Progenitor cell of endocrine pancreas (in vitro differentiated cells): ENCODE measurements around the gene NPEPL1. TPM values are rescaled to one million over a fixed set of nuclear protein-coding genes. Genes with fewer than 3 reads are reported as not detected.

Source experiments
- DNase-seq: peaks from one replicate; pipeline ENCODE4 v3.0.0; 2021; ENCODE audit warnings: low spot score; ENCODE audit not compliant: unreplicated experiment
- H3K27ac Mint-ChIP-seq: 2 replicates; pipeline ENCODE4 v1.8.0; 2021; ENCODE audit warnings: mild to moderate bottlenecking, moderate library complexity, mixed read lengths
- H3K27me3 Mint-ChIP-seq: 2 replicates; pipeline ENCODE4 v1.8.0; 2021; ENCODE audit warnings: mixed read lengths
- H3K36me3 Mint-ChIP-seq: 2 replicates; pipeline ENCODE4 v1.8.0; 2022; ENCODE audit warnings: mixed read lengths; ENCODE audit not compliant: insufficient read depth
- H3K4me1 Mint-ChIP-seq: 2 replicates; pipeline ENCODE4 v1.8.0; 2021; ENCODE audit warnings: low read depth, mixed read lengths
- H3K4me3 Mint-ChIP-seq: 2 replicates; pipeline ENCODE4 v1.8.0; 2021; ENCODE audit warnings: low read depth, mild to moderate bottlenecking, moderate library complexity, mixed read lengths
- H3K9me3 Mint-ChIP-seq: 2 replicates; pipeline ENCODE4 v1.8.0; 2021; ENCODE audit warnings: low read depth, mixed read lengths
- CTCF ChIP-seq: fragments of 200-600 bp; sonication (generic); IDR thresholded peaks from one replicate; pipeline ENCODE4 v1.5.0; 2021; ENCODE audit warnings: antibody characterized with exemption, mild to moderate bottlenecking; ENCODE audit not compliant: unreplicated experiment
- total RNA-seq: library from RNA; stranded (reverse); gene quantifications from 2 replicates; pipeline ENCODE4 v1.2.1, GENCODE V29; 2021

Gene NPEPL1
- total RNA-seq, 1 donor from 2014 or later = 55.4 TPM

DNA sequence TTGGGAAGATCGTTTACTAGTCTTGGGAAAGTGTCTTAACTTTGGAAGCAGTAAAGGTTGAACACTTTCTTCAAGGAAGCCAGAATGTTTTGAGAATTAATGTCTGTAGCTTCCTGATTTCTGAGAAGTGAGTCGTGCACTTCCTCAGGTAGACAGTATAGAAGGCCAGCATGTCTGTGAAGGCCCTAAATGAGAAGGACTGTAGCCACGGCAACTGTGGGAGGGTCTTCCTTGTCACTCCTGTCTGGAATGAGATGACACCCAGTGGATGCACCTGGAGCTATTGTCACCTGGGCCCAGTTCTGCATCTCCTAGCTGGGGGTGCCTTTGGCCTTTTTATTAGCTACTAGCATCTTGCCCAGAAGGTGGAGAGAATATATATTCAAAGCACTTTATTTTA, 32.8 kb upstream of the NPEPL1 start:
- Mint-ChIP-seq H3K4me3 (no peak overlapping the region), H3K9me3 (no peaks in the 10 kb centered on the region), H3K36me3 (peaks cover 10% of the 10 kb centered on the region), H3K4me1 (peaks cover 34% of the 10 kb centered on the region), H3K27me3 (no peaks in the 10 kb centered on the region), H3K27ac (no peak overlapping the region)
- TF ChIP-seq CTCF = no peak
- no peak for DNase-seq

- no peak for DNase-seq
- no peak for TF ChIP-seq CTCF
- peak overlapping the region; percentile 88 for H3K27ac Mint-ChIP-seq
- peaks cover 28% of the 10 kb centered on the region for H3K4me1 Mint-ChIP-seq
- H3K27me3 Mint-ChIP-seq = no peaks in the 10 kb centered on the region
- peaks cover 10% of the 10 kb centered on the region for H3K36me3 Mint-ChIP-seq
- no peak overlapping the region for H3K4me3 Mint-ChIP-seq
- no peaks in the 10 kb centered on the region for H3K9me3 Mint-ChIP-seq
Measured at GRCh38 chr20:58660855-58661597, 31.6 kb upstream of the NPEPL1 start.

- Mint-ChIP-seq H3K36me3 (peaks cover 13% of the 10 kb centered on the region), H3K27ac (peak overlapping the region; percentile 88), H3K9me3 (no peaks in the 10 kb centered on the region), H3K4me3 (no peak overlapping the region), H3K4me1 (peaks cover 23% of the 10 kb centered on the region), H3K27me3 (no peaks in the 10 kb centered on the region)
- no peak for TF ChIP-seq CTCF
- no peak for DNase-seq
Measured at GRCh38 chr20:58661598-58662473, 30.8 kb upstream of the NPEPL1 start.

GRCh38 chr20:58664331-58664730, 28.3 kb upstream of the NPEPL1 start:
- DNase-seq = no peak
- H3K4me3 Mint-ChIP-seq = no peak overlapping the region
- H3K36me3 Mint-ChIP-seq = peaks cover 15% of the 10 kb centered on the region
- no peaks in the 10 kb centered on the region for H3K9me3 Mint-ChIP-seq
- no peaks in the 10 kb centered on the region for H3K27me3 Mint-ChIP-seq
- peaks cover 8% of the 10 kb centered on the region for H3K4me1 Mint-ChIP-seq
- H3K27ac Mint-ChIP-seq = no peak overlapping the region
- no peak for TF ChIP-seq CTCF

DNA sequence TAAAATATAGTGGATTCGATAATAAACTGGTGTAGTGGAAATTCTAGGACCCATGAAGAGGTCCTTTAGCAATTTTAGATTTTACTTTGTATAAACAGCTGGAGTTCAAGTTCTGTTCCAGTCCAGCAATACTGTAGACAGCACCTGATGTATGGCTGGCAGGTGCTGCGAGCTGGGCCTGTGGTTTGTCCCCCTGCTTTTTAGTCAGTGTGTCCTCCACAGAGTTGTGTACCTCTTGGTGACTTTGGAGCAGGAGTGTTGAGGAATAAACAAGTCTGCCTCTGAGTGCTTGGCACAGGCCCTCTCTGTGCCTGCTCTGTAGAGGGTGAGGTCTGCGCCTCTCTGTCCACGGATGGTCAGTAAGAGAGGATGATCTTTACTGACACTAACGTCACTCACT, 27.7 kb upstream of the NPEPL1 start:
- no peaks in the 10 kb centered on the region for H3K27me3 Mint-ChIP-seq
- TF ChIP-seq CTCF = no peak
- H3K9me3 Mint-ChIP-seq = no peaks in the 10 kb centered on the region
- no peak for DNase-seq
- H3K4me1 Mint-ChIP-seq = peaks cover 7% of the 10 kb centered on the region
- H3K36me3 Mint-ChIP-seq = peaks cover 15% of the 10 kb centered on the region
- H3K27ac Mint-ChIP-seq = no peak overlapping the region
- no peak overlapping the region for H3K4me3 Mint-ChIP-seq
